CD4-positive, alpha-beta T cell treated with Interleukin-6 for 4 hours (primary cell): Measurements from ENCODE around the gene KIAA0232.
A peak's percentile ranks its signal among the peaks of the same experiment; 100 is the strongest.

Experiments used
- DNase-seq: peaks from one replicate; pipeline ENCODE4 v3.0.0-alpha.2; 2020; ENCODE audit warnings: mixed read lengths

The KIAA0232 gene

DNA sequence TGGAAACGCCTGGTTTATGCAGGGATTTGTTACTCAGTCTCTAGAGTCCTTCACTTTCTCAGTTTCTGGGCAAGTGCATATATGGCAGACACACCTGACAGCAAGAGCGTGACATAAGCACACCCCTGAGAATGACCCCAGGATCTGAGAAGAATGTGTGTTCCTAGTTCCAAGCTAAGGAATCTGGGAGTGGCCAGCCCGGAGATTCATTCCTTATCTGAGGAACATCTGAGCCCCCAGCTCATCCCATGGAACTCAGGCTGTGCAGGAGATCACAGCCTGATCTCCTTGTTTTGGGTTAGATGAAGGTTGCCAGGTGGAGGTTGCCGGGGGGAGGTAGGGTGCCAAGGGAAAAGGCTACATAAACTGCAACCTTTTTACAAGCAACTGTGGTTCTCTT is 23.8 kb upstream of the KIAA0232 start:
- DNase-seq = no peak

DNA sequence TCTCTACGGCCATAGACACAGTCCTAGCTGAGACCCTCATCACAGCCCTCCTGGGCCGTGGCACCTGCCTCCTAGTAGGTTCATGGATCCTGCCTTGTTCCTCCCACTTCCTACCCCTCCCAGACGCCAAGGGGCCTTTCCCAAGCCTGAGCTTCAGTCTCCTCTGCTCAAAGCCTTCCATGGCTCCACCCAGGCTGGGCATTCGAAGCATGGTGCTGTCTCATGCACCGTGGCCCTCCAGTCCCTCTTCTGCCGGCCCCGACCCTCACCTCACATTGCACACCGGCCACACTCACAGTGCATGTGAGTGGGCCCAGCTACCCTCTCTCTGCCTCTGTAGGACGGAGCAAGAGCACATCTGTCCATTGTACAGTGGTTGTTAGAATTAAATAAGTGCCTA is 21.7 kb upstream of the KIAA0232 start:
- no peak for DNase-seq

DNA sequence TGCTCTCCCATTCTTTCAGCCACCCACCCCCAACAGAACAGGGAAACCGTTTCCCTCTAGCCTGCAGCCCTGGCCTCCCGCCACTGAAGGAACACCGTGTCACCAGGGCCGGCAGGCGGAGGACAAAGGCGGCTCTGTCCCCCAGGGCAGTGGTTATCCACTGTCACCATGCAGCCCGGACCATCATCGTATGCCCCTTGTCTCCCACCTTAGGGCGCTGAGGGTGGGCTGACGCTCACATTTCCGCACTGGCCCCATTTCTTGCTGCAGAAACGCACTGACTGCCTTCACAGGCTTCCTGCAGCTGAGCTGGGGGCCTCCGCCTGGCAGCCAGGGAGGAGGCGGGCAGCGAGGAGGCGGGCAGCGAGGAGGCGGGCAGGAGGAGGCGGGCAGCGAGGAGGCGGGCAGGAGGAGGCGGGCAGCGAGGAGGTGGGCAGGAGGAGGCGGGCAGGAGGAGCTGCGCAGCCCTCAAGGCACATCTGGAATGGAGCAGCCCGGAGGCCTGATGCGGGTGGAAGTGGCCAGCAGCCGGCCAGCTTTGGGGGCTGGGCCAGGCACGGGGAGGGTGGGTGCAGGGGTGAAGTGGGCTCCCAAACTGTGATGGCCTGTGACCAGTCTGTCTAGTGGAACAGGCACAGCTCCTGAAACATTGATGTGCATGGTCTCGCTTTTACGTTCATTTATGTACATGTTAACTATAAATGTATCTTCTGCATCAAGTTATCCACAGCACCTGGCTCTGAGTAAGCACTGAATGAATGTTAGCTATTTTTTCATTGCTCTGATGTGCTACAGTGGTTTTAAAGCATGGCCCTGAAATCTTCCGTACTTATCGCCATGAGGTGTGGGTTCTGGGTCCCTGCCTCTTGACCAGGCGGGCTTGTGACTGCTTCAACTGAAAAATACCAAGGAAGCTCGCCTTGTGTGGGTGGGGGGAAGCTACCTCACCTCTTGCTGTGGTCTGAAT is 20.6 kb upstream of the KIAA0232 start:
- peak; percentile 65 for DNase-seq

DNA sequence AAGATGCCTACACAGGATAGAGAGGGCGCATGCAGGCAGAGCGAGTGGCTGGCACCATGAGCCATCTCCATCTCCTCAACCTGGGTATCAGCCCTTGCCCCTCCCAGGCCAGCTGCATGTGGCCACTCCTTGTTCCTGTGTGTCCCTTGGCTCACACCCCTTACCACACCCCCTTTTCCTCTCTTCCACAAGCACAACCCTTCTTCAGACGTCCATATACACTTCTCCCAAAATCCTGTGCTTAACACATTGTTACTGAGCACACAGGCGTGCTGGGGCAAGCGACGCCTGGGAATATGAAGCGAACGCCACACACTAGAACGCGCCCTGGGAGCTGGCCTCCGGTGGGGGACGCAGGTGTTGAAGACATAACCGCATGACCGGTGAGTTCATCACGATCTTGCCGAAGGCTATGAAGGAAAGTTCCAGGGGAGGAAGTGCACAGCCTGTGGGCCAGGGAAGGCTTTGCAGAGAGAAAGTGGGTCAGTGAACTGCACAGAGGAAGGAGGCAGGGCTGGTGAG is 19.1 kb upstream of the KIAA0232 start:
- no peak for DNase-seq

DNA sequence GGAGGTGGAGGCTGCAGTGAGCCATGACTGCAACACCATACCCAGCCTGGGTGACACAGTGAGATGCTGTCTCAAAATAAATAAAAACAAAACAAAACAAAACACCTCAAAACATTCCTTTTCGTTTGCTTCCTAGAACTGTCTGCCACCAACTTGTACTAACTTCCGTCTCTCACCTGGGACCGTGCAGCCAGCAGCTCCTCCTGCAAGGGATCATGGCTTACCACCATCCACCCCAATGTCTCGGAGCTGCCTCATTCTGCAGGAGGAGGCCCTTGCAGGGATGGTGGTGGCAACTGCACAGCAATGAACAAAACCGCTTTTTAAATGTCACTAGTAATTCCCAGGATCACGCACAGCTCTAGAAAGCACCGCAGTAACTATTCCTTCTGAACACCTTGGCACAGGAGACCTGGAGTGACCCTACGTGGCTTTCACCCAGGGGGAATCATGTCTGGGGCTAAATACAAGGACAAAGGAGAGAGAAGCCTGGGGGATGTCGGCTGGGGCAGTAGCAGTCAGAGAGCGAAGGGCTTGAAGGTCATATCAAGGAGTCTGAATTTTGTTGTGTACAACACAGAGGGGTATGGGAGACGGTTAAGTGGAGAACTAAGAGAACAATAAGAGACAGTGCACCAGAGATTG is 17.4 kb upstream of the KIAA0232 start:
- DNase-seq = no peak

DNA sequence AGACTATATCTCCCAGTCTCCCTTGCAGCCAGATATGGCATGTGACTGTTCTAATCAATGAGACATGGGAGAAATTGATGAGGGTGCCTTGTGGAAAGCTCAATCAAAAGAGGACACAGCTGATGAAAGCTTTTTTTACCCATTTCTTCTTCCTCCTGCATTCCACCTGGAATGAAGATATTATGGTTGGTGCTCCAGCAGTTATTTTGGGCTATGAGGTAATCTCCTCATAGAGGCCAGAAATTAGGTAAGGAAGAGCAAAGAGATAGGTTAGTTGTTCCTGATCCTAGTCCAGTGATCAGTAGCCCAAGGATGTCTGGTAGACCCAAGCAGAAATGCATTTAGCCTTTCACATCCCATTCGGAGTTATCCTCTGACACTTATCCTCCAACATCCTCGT is 16.8 kb upstream of the KIAA0232 start:
- no peak for DNase-seq

DNA sequence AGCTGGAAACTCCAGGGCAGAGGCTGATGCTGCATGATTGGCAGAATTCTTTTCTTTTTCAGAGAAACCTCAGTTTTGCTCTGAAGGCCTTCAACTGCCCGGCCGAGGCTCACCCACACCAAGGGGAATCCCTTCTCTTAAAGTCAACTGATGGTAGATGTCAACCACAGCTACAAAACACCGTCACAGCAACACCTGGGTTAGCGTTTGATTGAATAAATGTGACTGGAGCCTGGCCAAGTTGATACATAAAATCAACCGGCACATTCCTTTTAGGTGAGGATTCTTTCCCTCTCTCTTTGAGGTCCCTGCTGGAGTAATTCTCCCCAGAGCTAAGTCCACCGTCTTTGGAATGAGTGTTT is 15.2 kb upstream of the KIAA0232 start:
- DNase-seq = no peak

DNA sequence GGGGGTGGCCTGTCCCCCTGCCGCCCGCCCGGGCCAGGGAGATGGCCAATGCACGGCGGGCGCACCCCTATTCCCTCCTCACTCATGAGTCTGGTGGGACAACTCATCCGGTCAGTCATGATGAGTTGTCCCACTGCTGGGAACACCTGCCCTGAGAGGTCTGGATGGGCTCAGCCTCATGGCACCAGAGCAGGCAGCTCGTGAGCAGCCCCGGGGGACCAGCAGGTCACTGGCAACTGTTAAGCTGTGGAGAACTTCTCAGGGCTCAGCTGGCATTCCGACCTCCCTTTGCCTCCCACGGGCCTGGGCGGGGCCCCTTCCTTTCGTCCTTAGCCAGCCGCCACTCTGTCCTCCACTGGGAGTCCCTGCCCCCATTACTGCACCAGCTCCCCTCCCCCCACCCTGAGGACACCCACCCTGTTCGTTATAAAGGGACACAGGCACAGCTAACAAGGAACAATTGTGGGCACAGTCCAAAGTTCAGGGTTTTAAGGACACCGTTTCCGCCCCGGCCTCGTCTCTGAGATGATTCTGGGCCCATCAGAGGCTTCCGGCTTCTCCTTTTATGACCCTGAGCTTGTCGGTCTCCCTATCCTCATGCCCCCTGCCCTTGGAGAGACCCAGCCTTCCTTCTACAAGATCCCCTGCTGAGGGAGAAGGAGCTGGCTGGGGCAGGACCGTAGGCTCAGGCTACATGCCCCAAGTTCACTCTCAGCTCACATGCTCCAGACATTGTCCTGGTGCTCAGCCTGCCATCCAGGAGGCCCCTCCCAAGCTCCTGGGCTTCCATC is 14.6 kb upstream of the KIAA0232 start:
- DNase-seq = no peak

DNA sequence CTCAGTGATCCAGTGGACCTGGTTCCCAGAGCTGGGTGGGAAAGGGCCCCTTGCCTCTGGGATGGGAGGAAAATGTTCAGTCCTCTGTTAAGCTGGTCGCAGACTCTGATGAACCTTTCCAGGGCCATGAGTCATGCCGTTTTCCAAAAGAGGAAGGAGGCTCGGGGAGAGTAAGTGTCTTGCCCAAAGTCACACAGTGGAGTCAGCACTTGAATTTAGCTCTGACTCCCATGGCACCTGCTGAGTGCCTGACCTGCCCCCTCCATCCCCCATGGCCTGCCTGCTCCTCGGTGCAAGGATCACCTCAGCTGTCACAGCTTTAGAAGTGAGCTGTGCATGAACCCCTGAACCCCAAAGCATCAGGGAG is 14.0 kb upstream of the KIAA0232 start:
- no peak for DNase-seq

DNA sequence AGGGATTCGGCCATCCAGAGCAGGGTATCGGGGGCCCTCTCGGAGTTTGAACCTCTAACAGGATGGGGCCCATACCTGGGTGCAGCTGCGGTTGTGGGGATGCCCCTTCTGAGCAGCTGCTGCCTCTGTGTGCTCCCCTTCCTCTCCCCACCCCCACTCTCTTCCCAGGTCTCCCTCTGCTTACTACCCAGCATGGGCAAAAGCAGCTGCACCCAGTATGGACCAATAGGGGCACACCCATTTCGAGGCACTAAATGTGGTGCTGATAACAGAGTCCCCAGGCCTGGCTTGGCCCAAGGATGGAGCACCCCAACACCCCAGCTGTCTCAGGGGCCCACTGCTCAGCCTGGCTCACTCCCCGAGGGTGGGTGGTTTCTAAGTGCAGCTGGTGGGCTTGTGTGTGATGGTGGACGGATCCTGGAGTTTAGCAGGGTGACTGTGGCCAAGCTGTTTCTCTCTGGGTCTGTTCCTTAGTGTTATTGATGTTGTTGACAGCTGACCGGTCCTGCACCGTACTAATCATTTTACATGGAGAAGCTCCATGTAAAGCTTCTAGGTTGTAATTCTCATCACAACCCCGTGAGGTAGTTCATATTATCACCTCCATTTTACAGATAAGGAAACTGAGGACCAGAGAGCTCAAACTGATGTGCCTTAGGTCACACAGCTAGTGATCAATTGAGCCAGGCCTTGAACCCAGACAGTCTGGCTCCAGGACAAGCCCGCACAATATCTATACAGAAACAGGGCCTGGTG is 13.1 kb upstream of the KIAA0232 start:
- DNase-seq = peak; percentile 33

DNA sequence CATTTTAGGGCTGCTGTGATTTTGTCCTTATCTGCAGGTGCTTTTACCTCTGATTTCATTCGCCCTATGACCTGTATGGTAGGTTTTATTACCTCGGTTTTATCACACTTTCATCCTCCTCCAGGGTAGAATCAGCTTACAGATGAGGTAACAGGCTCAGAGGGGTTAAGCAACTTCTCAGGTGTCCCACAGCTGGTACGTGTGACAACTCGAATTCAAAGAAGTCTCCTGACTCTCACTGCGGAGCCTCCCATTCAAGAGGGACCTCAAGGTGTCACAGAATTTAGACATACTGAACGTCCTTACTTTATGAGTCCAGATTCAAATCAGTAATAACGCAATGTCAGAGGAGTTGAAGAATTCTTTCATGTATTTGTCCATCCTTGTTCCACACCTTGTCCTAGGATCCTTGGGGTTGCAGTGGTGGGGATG is 12.5 kb upstream of the KIAA0232 start:
- DNase-seq = no peak

DNA sequence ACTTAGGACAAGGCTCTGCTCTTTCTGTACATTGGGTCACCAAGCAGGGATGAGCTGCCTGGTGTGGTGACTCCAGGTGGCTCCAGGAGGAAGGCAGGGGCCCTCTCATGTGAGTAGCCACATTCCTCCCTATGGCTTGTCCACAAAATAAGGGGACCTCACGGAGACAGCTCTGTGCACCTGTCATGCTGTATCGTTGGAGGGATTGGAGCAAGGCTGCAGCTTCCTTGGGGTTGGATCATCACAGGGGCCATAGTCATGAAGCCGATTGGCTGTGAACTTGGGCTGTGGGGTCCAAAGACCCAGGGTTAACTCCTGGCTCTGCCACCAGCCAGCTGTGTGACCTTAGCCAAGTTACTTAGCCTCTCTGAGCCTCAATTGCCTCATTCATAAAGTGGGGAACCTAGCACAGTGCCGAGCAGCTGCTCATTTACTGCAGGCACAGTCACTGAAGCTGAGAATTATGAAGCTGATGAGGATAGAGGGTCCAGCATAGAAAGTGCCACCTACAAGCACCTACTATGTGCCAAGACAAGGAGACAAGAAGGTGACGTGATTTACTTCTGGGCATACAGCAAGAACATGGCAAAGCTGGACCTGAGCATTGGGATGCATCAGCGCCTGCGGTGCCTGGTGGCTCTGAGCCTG is 11.8 kb upstream of the KIAA0232 start:
- no peak for DNase-seq

DNA sequence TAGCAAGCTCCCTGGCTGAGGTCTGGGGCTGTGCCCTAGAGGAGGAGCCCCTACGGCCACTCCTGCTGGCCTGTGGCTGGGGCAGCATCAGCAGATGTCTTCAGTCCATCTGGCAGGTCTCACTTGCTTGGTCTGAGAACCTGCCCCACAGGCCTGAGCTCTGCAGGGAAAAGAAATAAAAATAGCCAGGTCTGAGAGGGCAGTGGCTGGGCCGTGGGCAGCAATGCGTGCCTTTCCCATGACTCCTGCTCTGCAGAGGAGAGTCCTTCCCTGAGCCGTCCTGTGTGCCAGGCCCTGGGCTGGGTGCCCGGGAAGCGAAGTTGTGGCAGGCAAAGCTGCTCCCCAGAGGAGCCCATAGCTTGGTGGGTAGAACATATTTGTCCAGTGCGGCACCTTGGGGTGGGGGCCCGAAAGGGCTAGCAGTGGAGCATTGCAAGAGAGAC is 11.3 kb upstream of the KIAA0232 start:
- no peak for DNase-seq

DNA sequence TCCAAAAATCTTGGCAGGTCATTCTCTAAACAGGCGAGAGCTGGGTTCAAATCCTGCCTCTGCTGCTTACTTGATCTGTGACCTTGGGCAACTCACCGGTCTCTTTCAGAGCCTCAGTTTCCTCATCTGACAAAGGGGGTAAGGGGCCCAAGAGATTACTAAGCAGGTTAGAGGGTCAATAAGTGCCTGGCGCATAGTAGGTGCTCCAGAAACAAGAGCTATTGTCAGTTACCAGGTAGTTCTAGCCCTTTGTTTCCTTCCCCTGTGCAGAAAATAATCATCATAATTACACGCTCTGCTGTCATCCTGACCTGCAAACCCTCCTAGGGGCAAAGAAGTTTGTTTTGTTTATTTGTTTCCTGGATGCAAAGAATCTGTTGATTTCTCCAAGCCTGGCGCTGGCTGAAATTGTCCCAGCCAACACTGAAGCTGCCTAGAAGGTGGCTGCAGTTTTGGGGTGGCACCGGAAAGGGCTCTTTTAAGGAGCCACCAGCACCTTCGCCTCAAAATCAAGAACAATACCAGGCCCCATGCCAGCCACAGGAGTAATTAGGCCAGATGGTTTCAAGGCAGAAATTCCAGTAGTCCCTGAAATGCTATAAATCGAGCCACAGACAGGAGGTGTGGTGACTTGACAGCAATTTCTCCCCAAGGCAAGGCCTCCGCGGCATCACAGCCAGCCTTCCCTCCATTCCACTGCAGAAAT is 10.2 kb upstream of the KIAA0232 start:
- DNase-seq = no peak

DNA sequence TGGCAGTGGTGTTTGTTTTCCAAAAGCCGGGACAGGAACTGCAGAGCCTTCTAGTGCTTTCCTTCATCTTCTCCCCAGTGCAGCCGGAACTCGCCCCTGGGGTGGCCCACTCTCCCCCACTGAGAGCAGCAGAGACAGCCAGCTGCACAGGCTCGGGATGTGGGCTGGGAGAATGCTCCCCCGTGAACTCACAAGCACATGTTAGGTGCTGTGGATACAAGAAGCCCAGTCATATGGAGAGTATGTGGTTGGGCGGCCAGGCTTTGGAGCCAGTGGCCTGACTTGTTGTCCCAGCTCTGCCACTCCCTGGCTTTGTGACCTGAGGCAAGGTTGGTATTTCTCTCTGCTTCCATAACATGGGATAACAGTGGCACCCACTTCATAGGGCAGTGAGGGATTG is 9.4 kb upstream of the KIAA0232 start:
- DNase-seq = no peak

DNA sequence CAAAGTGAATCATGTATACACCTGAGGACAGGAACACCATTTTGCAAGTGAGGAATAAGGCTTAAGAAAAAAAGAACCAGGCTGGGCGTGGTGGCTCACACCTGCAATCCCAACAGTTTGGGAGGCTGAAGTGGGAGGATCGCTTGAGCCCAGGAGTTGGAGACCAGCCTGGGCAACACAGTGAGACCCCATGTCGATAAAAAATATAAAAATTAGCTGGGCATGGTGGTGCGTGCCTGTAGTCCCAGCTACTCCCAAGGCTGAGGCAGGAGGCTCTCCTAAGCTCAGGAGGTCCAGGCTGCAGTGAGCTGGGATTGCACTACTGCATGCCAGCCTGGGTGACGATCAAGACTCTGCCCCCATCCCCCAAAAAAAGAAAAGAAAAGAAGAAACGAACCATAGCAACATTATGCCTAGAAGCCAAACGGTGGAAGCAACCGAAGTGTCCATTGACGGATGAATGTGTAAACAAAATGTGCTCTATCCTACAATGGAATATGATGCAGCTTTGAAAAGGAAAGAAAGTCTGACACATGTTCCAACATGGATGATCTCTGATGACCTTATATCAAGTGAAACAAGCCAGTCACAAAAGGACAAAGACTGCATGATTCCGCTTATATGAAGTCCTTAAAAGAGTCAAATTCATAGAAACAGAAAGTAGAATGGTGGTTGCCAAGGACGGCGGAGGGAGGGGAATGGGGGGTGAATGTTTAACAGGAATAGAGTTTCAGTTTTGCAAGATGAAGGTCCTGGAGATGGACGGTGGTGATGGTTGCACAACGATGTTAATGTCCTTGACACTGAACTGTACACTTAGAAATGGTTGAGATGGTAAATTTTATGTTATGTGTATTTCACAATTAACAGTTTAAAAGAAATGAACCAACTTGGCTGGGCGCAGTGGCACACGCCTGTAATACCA is 8.6 kb upstream of the KIAA0232 start:
- no peak for DNase-seq

DNA sequence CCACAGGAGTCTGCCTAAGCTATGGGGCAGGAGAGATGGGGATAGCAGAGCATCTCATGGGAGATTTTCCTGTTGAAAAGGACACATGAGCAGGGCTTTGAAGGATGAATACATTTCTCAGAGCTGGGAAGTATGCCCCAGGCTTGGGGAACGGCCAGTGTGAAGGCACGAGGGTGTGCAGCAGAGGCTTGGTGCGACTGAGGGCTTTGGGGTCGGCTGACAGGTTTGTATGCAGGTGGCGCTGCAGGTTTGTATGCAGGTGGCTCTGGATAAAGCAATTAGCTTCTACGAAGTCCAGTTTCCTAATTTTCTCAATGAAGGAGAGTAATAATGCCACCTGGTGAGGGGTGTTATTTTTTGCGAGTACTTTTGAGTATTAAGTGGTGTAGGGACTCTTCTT is 6.8 kb upstream of the KIAA0232 start:
- no peak for DNase-seq

DNA sequence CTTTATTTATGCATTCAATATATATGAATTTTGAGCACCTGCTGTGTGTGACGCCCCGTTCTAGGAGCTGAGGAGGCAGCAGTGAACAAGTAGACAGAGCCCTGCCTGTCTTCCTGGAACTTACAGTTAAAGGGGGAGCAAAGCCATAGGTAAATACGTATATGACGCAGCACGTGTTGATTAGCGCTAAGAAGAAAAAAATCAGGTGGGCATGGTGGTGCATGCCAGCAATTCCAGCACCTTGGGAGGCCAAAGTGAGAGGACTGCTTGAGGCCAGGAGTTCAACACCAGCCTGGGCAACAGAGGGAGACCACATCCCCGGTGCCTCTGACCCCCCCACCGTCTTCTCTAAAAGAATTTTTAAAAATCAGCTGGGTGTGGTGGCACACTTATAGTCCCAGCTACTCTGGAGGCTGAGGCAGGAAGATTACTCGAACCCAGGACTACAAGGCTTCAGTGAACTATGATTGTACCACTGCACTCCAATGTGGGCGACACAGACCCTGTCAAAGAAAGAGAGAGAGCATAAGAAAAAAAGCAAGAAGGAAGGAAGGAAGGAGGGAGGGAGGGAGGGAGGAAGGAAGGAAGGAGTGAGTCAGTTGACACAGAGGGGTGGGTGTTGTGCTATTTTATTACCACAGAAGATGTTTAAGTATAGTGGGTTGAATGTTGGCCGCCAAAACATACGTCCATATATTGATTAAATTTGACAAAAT is 5.4 kb upstream of the KIAA0232 start:
- DNase-seq = peak; percentile 21

DNA sequence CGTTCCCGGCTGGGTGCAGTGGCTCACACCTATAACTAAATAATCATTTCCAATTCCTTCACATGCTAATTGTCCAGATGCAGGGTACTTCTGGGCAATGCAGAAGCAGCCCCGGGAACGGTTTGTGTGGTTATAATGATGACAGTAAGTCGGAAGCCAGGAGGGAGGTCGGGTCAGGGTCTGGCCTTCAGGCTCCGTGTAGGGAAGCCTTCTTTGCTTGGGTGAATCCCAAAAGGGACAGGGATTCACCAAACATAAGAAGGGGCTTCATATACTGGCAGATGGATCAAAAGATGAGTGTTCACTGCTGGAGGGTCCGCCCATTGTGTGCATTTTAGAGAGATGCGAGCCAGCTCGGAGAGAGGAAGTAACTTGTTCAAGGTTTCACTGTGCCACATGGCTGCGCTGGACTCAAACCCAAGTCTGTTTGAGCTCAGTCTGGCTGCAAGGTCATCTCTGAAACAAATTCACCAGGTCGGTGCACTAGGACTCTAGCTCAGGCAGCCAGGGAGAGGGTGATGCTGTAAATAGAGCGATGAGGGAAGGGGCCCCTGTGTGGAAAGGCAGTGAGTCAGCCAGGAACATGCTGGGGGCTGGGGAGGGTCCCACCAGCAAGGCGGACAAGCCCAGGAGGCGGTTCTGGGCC is 4.8 kb upstream of the KIAA0232 start:
- peak; percentile 22 for DNase-seq
